Activated CD4-positive, alpha-beta T cell treated with anti-CD3 and anti-CD28 coated beads, Interleukin-2, amount 10 ng/mL, durations not matched to agents 24 days and 14 days (primary cell): ENCODE measurements around the gene RPS28. TPM values are rescaled to one million over a fixed set of nuclear protein-coding genes. Genes with fewer than 3 reads are reported as not detected.
"Not testable (repeated sequence)": the region's sequence is repeated elsewhere in the genome, so short reads cannot be mapped to it uniquely, and the experiment has no call there.

Experiments
- DNase-seq: peaks from one replicate; pipeline ENCODE4 v3.0.0; 2022
- H3K27ac Mint-ChIP-seq: one replicate; pipeline ENCODE4 v1.8.0; 2022; ENCODE audit warnings: mild to moderate bottlenecking, mixed read lengths
- H3K27me3 Mint-ChIP-seq: one replicate; pipeline ENCODE4 v1.8.0; 2022; ENCODE audit warnings: mixed read lengths
- H3K36me3 Mint-ChIP-seq: one replicate; pipeline ENCODE4 v1.8.0; 2022; ENCODE audit warnings: low read depth, mild to moderate bottlenecking, mixed read lengths
- H3K4me1 Mint-ChIP-seq: one replicate; pipeline ENCODE4 v1.8.0; 2021; ENCODE audit warnings: mixed read lengths
- H3K4me3 Mint-ChIP-seq: one replicate; pipeline ENCODE4 v1.8.0; 2022; ENCODE audit warnings: mild to moderate bottlenecking, moderate library complexity, mixed read lengths
- H3K9me3 Mint-ChIP-seq: one replicate; pipeline ENCODE4 v1.8.0; 2021; ENCODE audit warnings: mixed read lengths
- intact Hi-C: fragments of 100-400 bp; cut with micrococcal nuclease; formaldehyde crosslinking; loops from one replicate; pipeline ENCODE4 v1.15.1; 2023
- total RNA-seq: library from RNA; stranded (reverse); gene quantifications from 2 replicates; pipeline ENCODE4 v1.2.3, GENCODE V29; 2022

The RPS28 gene
- total RNA-seq: 2,054 and 2,121 TPM in 2 replicates

GRCh38 chr19:8321067-8321985 lies at the start of gene RPS28, which contains the start of gene NDUFA7:
Gene RPS28, plus strand, starts transcription at chr19:8321496. Its CDS starts 35 bp downstream, at chr19:8321531.
Gene NDUFA7, minus strand, starts transcription at chr19:8321375. Its CDS starts 17 bp downstream, at chr19:8321358.
- peak within 1 kb of the TSS; percentile 99 for H3K27ac Mint-ChIP-seq
- peaks cover 37% of the 10 kb centered on the region for H3K36me3 Mint-ChIP-seq
- H3K4me3 Mint-ChIP-seq: peak within 1 kb of the TSS; percentile 100
- no peaks in the 10 kb centered on the region for H3K9me3 Mint-ChIP-seq
- H3K27me3 Mint-ChIP-seq: no peaks in the 10 kb centered on the region
- intact Hi-C loops: loop anchor here (1.0 to 5.0 kb wide), 4 partner anchors 13 to 69 kb away; partner anchors contain the start of genes CD320 and RAB11B
- DNase-seq: peak; percentile 99
- peaks cover 21% of the 10 kb centered on the region for H3K4me1 Mint-ChIP-seq

GRCh38 chr19:8276508-8276907 lies 44.8 kb upstream of the RPS28 start:
- H3K27me3 Mint-ChIP-seq, H3K4me3 Mint-ChIP-seq, DNase-seq, H3K9me3 Mint-ChIP-seq, intact Hi-C loops, H3K36me3 Mint-ChIP-seq, H3K27ac Mint-ChIP-seq, H3K4me1 Mint-ChIP-seq: not testable (repeated sequence)

- intact Hi-C loops, H3K27ac Mint-ChIP-seq, DNase-seq, H3K36me3 Mint-ChIP-seq, H3K4me1 Mint-ChIP-seq, H3K4me3 Mint-ChIP-seq, H3K9me3 Mint-ChIP-seq, H3K27me3 Mint-ChIP-seq: not testable (repeated sequence)
These were observed 30.0 kb upstream of the RPS28 start for GRCh38 chr19:8291337-8291736.

GRCh38 chr19:8302357-8302691 lies 19.0 kb upstream of the RPS28 start:
- intact Hi-C loops: no loop called here
- Mint-ChIP-seq H3K27ac (no peak overlapping the region), H3K4me1 (peaks cover 16% of the 10 kb centered on the region), H3K36me3 (peaks cover 18% of the 10 kb centered on the region), H3K9me3 (no peaks in the 10 kb centered on the region), H3K4me3 (no peak overlapping the region), H3K27me3 (no peaks in the 10 kb centered on the region)
- DNase-seq: peak; percentile 53

- no peaks in the 10 kb centered on the region for H3K9me3 Mint-ChIP-seq
- H3K4me1 Mint-ChIP-seq: peaks cover 20% of the 10 kb centered on the region
- no peak overlapping the region for H3K27ac Mint-ChIP-seq
- no peaks in the 10 kb centered on the region for H3K27me3 Mint-ChIP-seq
- DNase-seq: peak; percentile 50
- H3K4me3 Mint-ChIP-seq: no peak overlapping the region
- H3K36me3 Mint-ChIP-seq: peaks cover 21% of the 10 kb centered on the region
- intact Hi-C loops: no loop called here
These were observed 18.6 kb upstream of the RPS28 start for GRCh38 chr19:8302734-8303133.

- intact Hi-C loops: no loop called here
- Mint-ChIP-seq H3K4me3 (no peak overlapping the region), H3K27me3 (no peaks in the 10 kb centered on the region), H3K36me3 (peaks cover 29% of the 10 kb centered on the region), H3K4me1 (peaks cover 31% of the 10 kb centered on the region), H3K9me3 (no peaks in the 10 kb centered on the region), H3K27ac (no peak overlapping the region)
- peak; percentile 72 for DNase-seq
These were observed 16.3 kb upstream of the RPS28 start for GRCh38 chr19:8304841-8305621.

- DNase-seq: peak; percentile 55
- no peak overlapping the region for H3K4me3 Mint-ChIP-seq
- H3K9me3 Mint-ChIP-seq: no peaks in the 10 kb centered on the region
- intact Hi-C loops: no loop called here
- no peaks in the 10 kb centered on the region for H3K27me3 Mint-ChIP-seq
- H3K36me3 Mint-ChIP-seq: peaks cover 29% of the 10 kb centered on the region
- H3K4me1 Mint-ChIP-seq: peaks cover 31% of the 10 kb centered on the region
- H3K27ac Mint-ChIP-seq: peak overlapping the region; percentile 16
These were observed 15.5 kb upstream of the RPS28 start for GRCh38 chr19:8305798-8306197.

GRCh38 chr19:8306235-8307054 lies 14.9 kb upstream of the RPS28 start:
- intact Hi-C loops: no loop called here
- H3K27ac Mint-ChIP-seq: peak overlapping the region; percentile 16
- DNase-seq: peak; percentile 55
- H3K4me1 Mint-ChIP-seq: peaks cover 31% of the 10 kb centered on the region
- H3K9me3 Mint-ChIP-seq: no peaks in the 10 kb centered on the region
- no peaks in the 10 kb centered on the region for H3K27me3 Mint-ChIP-seq
- peaks cover 34% of the 10 kb centered on the region for H3K36me3 Mint-ChIP-seq
- peak overlapping the region; percentile 98 for H3K4me3 Mint-ChIP-seq

- Mint-ChIP-seq H3K27ac (peak overlapping the region; percentile 93), H3K27me3 (no peaks in the 10 kb centered on the region), H3K4me1 (peaks cover 31% of the 10 kb centered on the region), H3K9me3 (no peaks in the 10 kb centered on the region), H3K36me3 (peaks cover 31% of the 10 kb centered on the region), H3K4me3 (peak overlapping the region; percentile 98)
- intact Hi-C loops: no loop called here
- no peak for DNase-seq
These were observed 13.8 kb upstream of the RPS28 start for GRCh38 chr19:8307400-8307964.

GRCh38 chr19:8307965-8308866 lies 13.1 kb upstream of the RPS28 start, which contains the start of gene CD320:
Gene CD320, minus strand, starts transcription at chr19:8308358. Its CDS starts 68 bp downstream, at chr19:8308290.
- peak; percentile 97 for DNase-seq
- H3K4me3 Mint-ChIP-seq: peak within 1 kb of the TSS; percentile 98
- H3K9me3 Mint-ChIP-seq: no peaks in the 10 kb centered on the region
- intact Hi-C loops: loop anchor here (1.0 kb wide), 2 partner anchors 13 to 82 kb away; partner anchors contain the start of genes NDUFA7, RAB11B and RPS28
- H3K27ac Mint-ChIP-seq: peak within 1 kb of the TSS; percentile 93
- H3K4me1 Mint-ChIP-seq: peaks cover 31% of the 10 kb centered on the region
- no peaks in the 10 kb centered on the region for H3K27me3 Mint-ChIP-seq
- H3K36me3 Mint-ChIP-seq: peaks cover 31% of the 10 kb centered on the region

GRCh38 chr19:8308891-8309291 lies 12.4 kb upstream of the RPS28 start:
- Mint-ChIP-seq H3K36me3 (peaks cover 31% of the 10 kb centered on the region), H3K27ac (no peak overlapping the region), H3K27me3 (no peaks in the 10 kb centered on the region), H3K9me3 (no peaks in the 10 kb centered on the region), H3K4me1 (peaks cover 31% of the 10 kb centered on the region), H3K4me3 (peak overlapping the region; percentile 98)
- intact Hi-C loops: loop anchor here (1.0 kb wide), 2 partner anchors 12 to 81 kb away; partner anchors contain the start of genes NDUFA7, RAB11B and RPS28
- no peak for DNase-seq

- Mint-ChIP-seq H3K27ac (no peak overlapping the region), H3K36me3 (peaks cover 33% of the 10 kb centered on the region), H3K9me3 (no peaks in the 10 kb centered on the region), H3K27me3 (no peaks in the 10 kb centered on the region), H3K4me1 (peaks cover 27% of the 10 kb centered on the region), H3K4me3 (no peak overlapping the region)
- intact Hi-C loops: no loop called here
- DNase-seq: peak; percentile 54
These were observed 10.8 kb upstream of the RPS28 start for GRCh38 chr19:8310342-8311055.
